ENCODE results near the gene CAPN14.

CAPN14 gene

GRCh38 chr2:31233741-31234682, 16.7 kb upstream of the CAPN14 start, which contains the start of gene EHD3:
EHD3 (plus strand) TSS chr2:31234152; CDS start chr2:31234622, 470 bp downstream.
- H3K4me3 ChIP-seq (ENCODE audit: control insufficient read depth, low read depth, low read length): peak within 1 kb of the TSS; percentile 69
- TF ChIP-seq CTCF (conservative IDR thresholded peaks at IDR 0.05; ENCODE audit: control insufficient read depth, insufficient read depth, low read depth, low read length): peak; percentile 50
- DNase-seq (ENCODE audit: low read depth): peak; percentile 77

- no peak overlapping the region for H3K4me3 ChIP-seq (ENCODE audit: control insufficient read depth, low read depth, low read length)
- peak; percentile 20 for DNase-seq (ENCODE audit: low read depth)
- no peak for TF ChIP-seq CTCF (conservative IDR thresholded peaks at IDR 0.05; ENCODE audit: control insufficient read depth, insufficient read depth, low read depth, low read length)
These were observed 15.9 kb upstream of the CAPN14 start for GRCh38 chr2:31233231-31233630.

- no peak for TF ChIP-seq CTCF (conservative IDR thresholded peaks at IDR 0.05; ENCODE audit: control insufficient read depth, insufficient read depth, low read depth, low read length)
- no peak overlapping the region for H3K4me3 ChIP-seq (ENCODE audit: control insufficient read depth, low read depth, low read length)
- DNase-seq (ENCODE audit: low read depth): no peak
These were observed 15.3 kb upstream of the CAPN14 start for GRCh38 chr2:31232586-31232985.

- DNase-seq (ENCODE audit: low read depth): no peak
- no peak for TF ChIP-seq CTCF (conservative IDR thresholded peaks at IDR 0.05; ENCODE audit: control insufficient read depth, insufficient read depth, low read depth, low read length)
- no peak overlapping the region for H3K4me3 ChIP-seq (ENCODE audit: control insufficient read depth, low read depth, low read length)
These were observed 14.4 kb upstream of the CAPN14 start for GRCh38 chr2:31231571-31232302.

- no peak overlapping the region for H3K4me3 ChIP-seq (ENCODE audit: control insufficient read depth, low read depth, low read length)
- no peak for TF ChIP-seq CTCF (conservative IDR thresholded peaks at IDR 0.05; ENCODE audit: control insufficient read depth, insufficient read depth, low read depth, low read length)
- no peak for DNase-seq (ENCODE audit: low read depth)
These were observed 13.4 kb upstream of the CAPN14 start for GRCh38 chr2:31230751-31231150.

- no peak for DNase-seq (ENCODE audit: low read depth)
- TF ChIP-seq CTCF (conservative IDR thresholded peaks at IDR 0.05; ENCODE audit: control insufficient read depth, insufficient read depth, low read depth, low read length): no peak
- H3K4me3 ChIP-seq (ENCODE audit: control insufficient read depth, low read depth, low read length): no peak overlapping the region
These were observed 11.4 kb upstream of the CAPN14 start for GRCh38 chr2:31228717-31229116.

Measured in fibroblast of mammary gland (primary cell).